Esophagus squamous epithelium (tissue), 4 donors: ENCODE measurements around the gene AQP5.

Experiments
- POLR2A ChIP-seq, 4 donors: fragments of 450-650 bp; IDR thresholded peaks; one replicate each; pipeline ENCODE4 v1.6.1; 2017; ENCODE audit warnings: antibody characterized with exemption in 4 of 4, mild to moderate bottlenecking in 4 of 4, moderate library complexity in 3 of 4
- TF ChIP-seq, protein P1 (sequence below), 6 experiments: fragments of 450-650 bp in 4 of 6; fragments of 200-600 bp in 2 of 6; sonication (generic) in 2 of 6; IDR thresholded peaks; one replicate each; pipeline ENCODE4 v1.5.1; 2016 to 2019; ENCODE audit warnings: antibody characterized with exemption in 6 of 6, mild to moderate bottlenecking in 4 of 6, moderate library complexity in 4 of 6

DNA sequence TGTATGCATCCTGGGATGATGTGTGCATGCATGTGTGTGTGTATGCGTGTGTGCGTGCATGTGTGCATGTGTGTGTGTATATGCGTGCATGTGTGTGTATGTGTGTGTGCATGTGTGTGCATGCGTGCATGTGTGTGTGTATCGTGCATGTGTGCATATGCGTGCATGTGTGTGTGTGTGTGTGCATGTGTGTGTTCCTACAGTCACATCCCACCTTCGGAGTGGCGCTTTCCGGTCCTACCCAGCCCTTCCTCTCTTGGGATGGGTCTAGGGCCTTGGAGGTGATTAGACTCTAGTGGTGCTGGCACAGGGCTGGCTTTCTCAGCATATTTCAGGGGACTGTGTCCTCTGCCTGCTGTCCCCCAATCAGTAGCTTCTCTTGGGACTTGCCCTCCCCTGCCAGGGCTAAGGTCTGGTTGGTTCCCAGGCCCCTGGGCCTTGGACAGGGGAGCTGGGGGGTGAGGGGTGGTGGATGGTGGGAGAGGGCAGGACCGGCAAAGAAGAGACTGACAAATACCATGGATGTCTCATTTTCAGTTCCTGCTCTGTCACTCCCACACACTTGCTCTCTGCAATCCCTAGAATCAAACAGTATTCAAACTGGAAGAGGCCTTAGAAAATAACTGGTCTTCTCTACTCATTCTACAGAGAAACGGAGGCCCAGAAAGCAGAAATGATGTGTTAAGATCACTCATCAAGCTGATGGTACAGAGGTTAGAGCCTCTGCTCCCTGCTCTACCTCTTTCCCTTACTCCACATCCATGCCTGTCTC, 36.1 kb upstream of the AQP5 start:
- no peak for TF ChIP-seq POLR2A (IDR thresholded peaks at IDR 0.05)
- TF ChIP-seq, protein P1, sequence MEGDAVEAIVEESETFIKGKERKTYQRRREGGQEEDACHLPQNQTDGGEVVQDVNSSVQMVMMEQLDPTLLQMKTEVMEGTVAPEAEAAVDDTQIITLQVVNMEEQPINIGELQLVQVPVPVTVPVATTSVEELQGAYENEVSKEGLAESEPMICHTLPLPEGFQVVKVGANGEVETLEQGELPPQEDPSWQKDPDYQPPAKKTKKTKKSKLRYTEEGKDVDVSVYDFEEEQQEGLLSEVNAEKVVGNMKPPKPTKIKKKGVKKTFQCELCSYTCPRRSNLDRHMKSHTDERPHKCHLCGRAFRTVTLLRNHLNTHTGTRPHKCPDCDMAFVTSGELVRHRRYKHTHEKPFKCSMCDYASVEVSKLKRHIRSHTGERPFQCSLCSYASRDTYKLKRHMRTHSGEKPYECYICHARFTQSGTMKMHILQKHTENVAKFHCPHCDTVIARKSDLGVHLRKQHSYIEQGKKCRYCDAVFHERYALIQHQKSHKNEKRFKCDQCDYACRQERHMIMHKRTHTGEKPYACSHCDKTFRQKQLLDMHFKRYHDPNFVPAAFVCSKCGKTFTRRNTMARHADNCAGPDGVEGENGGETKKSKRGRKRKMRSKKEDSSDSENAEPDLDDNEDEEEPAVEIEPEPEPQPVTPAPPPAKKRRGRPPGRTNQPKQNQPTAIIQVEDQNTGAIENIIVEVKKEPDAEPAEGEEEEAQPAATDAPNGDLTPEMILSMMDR (IDR thresholded peaks at IDR 0.05): no peak
